22Rv1 (cell line): ENCODE measurements around the gene DCHS1.

Experiments
- H3K27ac ChIP-seq: fragments of 450-650 bp; 2 replicates; pipeline ENCODE4 v1.5.1; 2017
- ZFX ChIP-seq: fragments of 450-650 bp; IDR thresholded peaks from 2 replicates; pipeline ENCODE4 v1.6.1; 2017; ENCODE audit warnings: antibody characterized with exemption, borderline replicate concordance
- TF ChIP-seq, protein P1 (sequence below): fragments of 450-650 bp; IDR thresholded peaks from 2 replicates; pipeline ENCODE4 v1.5.1; 2017; ENCODE audit warnings: mild to moderate bottlenecking

The DCHS1 gene

DNA sequence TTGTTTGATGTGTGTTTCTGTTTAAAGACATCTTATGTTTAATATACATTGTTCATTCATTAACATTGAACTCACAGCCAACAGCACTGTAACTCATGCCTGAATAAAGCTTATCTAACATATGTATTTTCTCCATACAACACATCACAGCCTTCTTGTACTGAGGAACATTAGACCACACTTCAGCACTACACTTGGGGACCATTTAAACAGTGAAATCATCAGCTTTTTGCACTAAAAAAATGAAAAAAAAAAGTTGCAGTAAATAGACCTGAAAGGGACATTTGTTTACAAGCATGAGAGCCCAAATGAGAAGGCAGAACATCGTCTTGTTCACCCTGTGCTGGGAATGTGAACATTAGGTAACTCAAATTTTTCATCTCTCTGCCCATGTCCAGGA is 21.1 kb downstream of the DCHS1 start:
- TF ChIP-seq ZFX, result no peak
- TF ChIP-seq, protein P1, sequence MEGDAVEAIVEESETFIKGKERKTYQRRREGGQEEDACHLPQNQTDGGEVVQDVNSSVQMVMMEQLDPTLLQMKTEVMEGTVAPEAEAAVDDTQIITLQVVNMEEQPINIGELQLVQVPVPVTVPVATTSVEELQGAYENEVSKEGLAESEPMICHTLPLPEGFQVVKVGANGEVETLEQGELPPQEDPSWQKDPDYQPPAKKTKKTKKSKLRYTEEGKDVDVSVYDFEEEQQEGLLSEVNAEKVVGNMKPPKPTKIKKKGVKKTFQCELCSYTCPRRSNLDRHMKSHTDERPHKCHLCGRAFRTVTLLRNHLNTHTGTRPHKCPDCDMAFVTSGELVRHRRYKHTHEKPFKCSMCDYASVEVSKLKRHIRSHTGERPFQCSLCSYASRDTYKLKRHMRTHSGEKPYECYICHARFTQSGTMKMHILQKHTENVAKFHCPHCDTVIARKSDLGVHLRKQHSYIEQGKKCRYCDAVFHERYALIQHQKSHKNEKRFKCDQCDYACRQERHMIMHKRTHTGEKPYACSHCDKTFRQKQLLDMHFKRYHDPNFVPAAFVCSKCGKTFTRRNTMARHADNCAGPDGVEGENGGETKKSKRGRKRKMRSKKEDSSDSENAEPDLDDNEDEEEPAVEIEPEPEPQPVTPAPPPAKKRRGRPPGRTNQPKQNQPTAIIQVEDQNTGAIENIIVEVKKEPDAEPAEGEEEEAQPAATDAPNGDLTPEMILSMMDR, result no peak
- no peak overlapping the region for H3K27ac ChIP-seq

DNA sequence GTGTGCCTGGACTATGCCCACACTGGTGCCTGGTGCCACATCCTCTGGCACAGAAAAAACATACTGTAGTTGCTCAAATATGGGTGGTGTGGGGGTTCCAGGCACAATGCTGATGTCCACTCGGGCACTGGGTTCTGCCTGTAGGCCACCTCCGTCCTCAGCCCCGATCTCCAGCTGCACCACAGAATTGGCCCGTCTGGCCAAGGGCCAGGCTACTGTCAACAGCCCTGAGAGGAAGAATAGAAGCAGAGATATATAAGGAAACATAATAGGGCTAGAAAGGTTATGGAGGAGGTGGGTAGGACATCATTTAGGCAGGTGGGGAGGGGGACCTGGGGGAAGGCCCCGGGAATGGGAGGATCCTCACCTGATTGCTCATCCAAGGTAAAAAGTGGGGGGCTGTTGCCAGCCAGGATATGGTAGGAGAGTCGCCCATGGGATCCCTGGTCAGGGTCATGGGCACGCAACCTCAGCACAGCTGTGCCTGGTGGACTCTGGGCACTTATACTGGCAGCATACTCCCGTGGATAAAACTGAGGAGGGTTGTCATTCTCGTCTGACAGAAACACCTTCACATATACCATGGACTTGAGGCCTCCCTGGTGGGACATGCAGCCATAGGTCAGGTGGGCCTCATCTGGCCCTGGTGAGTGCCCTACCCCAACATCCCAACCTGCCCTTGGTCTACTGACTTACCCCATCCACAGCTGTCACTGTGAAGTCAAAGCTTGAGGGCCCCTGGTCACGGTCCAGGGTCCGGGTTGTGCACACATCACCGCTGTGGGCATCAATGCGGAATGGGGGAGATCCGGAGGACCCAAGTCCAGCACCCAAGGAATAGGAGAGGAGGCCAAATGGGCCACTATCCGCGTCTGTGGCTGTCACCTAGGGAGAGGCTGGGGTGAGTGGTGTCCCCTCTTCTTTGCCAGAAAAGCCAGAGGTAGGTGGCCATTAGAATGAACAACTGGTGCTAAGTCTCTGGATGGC is 21.9 kb downstream of the DCHS1 start:
- TF ChIP-seq ZFX, result no peak
- TF ChIP-seq, protein P1, result no peak
- no peak overlapping the region for H3K27ac ChIP-seq

DNA sequence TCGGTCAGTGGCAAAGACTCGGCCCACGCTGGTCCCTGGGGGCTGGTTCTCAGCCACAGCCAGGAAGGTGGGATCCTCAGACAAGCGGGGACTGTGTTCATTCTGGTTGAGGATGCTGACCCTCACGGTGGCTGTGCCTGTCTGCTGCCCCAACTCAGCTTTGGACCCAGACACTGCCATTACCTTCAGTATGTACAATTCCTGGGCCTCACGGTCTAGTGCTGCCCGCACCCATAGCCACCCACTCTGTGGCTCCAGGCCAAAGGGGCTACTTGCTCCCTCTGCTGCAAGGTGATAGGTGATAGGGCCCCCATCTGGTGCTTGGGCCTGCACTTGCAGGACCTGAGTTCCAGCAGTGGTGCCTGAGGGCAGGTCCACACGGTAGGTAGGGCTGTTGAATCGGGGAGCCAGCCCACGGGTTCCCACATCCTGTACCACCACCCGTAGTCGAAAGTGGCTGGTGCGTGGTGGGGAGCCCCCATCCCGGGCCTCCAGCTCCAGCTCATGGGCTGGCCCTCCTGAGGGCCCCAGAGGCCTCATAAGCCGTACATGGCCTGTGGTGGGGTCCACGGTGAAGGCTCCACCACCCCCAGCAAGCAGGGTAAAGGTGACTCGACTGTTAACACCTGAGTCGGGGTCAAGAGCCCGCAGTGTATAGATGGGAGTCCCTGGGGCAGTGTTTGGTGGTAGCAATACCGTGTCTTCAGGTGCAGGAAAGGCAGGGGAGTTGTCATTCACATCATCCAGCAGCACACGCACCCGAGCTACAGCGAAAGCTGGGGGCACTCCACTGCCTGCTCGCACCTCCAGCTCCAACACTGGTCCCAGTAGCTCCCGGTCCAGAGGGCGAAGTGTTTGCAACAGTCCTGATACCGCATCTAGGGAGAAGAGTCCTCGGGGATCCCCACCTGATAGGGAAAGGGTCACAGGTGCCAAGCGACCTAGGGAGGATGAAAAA is 23.2 kb downstream of the DCHS1 start:
- no peak for TF ChIP-seq ZFX
- TF ChIP-seq, protein P1, result no peak
- H3K27ac ChIP-seq, result no peak overlapping the region

DNA sequence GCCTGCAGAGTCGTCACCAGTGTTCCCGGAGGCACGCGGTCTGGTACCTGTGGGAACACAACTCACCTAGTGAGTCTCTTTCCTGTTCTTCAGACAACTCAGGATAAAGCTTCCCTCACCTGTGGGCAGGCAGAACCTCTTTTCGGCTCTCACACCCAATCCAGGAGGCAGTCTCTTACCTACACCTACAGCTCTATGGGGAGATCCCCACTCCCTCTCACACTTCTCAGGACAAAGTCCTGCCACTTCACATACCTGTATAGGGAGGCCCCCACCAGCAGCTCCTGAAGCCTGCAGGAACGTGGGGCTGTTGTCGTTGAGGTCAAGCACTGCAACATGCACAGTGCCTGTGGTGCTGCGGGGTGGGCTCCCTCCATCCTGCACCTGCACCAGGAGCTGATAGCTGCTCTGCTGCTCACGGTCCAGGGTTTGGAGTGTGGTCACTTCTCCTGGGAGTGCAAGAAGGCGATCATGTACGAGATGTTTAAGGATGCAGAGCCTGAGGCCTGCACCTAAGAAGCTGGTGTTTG is 24.2 kb downstream of the DCHS1 start:
- TF ChIP-seq, protein P1, result no peak
- no peak for TF ChIP-seq ZFX
- no peak overlapping the region for H3K27ac ChIP-seq

DNA sequence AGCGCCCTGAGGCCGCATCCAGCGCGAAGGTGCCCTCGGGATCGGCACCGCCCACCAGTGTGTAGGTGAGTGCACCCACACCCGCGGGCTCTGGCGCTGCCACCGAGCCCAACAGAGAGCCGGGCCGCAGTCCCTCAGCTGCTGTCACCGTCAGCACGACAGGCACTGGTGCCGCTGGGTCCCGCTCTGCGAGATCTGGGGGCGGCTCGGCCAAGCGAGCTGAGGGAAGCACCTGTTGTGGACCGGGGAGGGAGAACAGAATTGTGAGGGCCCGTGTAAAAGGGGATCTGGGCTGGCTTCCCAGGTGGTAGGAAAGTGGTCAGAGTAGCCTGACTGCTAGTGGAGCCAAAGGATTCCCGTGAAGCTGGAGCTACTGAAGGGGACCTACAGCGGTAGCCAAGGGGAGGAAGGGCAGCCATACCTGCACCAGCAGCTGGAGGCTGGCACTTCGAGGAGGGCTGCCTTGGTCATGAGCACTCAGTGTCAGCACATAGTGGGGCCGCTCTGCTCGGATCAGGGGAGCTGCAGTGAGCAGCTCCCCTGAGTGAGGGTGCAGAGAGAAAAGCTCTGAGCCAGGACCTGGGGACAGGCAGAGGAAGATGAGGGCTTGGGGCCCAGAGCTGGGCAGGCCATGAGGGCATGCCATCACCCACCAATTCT is 24.8 kb downstream of the DCHS1 start:
- no peak for TF ChIP-seq ZFX
- TF ChIP-seq, protein P1, result no peak
- no peak overlapping the region for H3K27ac ChIP-seq

DNA sequence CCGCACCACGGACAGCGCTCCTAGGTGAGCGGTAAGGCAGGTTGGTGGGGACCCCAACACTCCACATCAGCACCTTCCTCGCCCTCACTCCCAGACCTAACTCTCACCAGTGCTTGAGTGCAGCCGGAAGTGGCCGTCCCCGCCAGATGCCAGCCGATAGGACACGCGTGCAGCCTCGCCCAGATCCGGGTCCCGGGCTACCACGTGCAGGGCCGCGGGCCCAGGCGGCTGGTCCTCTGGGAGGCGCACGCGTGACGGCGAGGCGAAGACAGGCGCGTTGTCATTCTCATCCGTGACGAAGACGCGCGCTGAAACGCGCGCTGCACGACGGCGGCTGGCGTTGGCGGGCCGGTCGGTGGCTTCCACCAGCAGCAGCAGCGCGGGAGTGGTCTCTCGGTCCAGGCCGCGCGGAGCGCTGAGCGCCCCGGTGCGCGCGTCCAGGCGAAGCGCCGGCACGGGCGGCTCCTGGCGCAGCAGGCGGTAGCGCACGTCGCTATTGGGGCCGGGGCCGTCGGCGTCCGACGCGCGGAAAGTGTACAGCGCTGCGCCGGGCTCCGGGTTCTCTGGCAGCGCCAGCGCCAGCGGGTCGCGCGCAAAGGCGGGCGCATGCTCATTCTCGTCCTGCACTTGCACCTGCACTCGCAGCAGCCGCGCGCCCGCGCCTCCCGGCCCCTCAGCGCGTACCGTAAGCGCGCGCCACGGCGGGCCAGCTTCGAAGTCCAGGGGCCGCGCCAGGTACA is 25.5 kb downstream of the DCHS1 start:
- TF ChIP-seq ZFX, result no peak
- TF ChIP-seq, protein P1, result no peak
- no peak overlapping the region for H3K27ac ChIP-seq
